Stomach smooth muscle (tissue), 2 donors: Measurements from ENCODE around the gene TWSG1.

Experiments used
- H3K27ac ChIP-seq: one replicate; pipeline ENCODE4 v1.7.0; 2013; ENCODE audit warnings: mild to moderate bottlenecking, low read length, inconsistent platforms
- H3K27me3 ChIP-seq, 2 donors: one replicate each; pipeline ENCODE4 v1.7.0; 2013; ENCODE audit warnings: low read length in 2 of 2; ENCODE audit not compliant: insufficient read depth in 2 of 2, control insufficient read depth in 1 of 2
- H3K36me3 ChIP-seq, 2 donors: one replicate each; pipeline ENCODE4 v1.7.0; 2013; ENCODE audit warnings: low read length in 2 of 2; ENCODE audit not compliant: control insufficient read depth in 2 of 2, insufficient read depth in 2 of 2
- H3K4me1 ChIP-seq: one replicate; pipeline ENCODE4 v1.7.0; 2013; ENCODE audit warnings: low read length; ENCODE audit not compliant: control insufficient read depth, insufficient read depth
- H3K4me3 ChIP-seq, 2 donors: one replicate each; pipeline ENCODE4 v1.7.0; 2013; ENCODE audit warnings: low read length in 2 of 2
- H3K9ac ChIP-seq, 2 donors: one replicate each; pipeline ENCODE4 v1.7.0; 2013; ENCODE audit warnings: low read length in 2 of 2, mild to moderate bottlenecking in 1 of 2
- H3K9me3 ChIP-seq, 2 donors: one replicate each; pipeline ENCODE4 v1.7.0; 2013; ENCODE audit warnings: low read length in 2 of 2; ENCODE audit not compliant: control insufficient read depth in 2 of 2
- donor health status: healthy.
- donor health status: Pancreatic carcinoma.

TWSG1 gene

GRCh38 chr18:9334329-9334972 is at the start of gene TWSG1:
TWSG1 (plus strand) TSS chr18:9334773; CDS start chr18:9337230, 2,457 bp downstream.
- Histone ChIP-seq H3K27ac (peak within 1 kb of the TSS; percentile 81), H3K4me1 (peaks cover 18% of the 10 kb centered on the region), H3K36me3 (peaks cover 7 to 10% of the 10 kb centered on the region in 2 donors), H3K9me3 (no peaks in the 10 kb centered on the region), H3K4me3 (peak within 1 kb of the TSS; percentile 90 to 93), H3K27me3 (no peaks in the 10 kb centered on the region), H3K9ac (peak within 1 kb of the TSS; percentile 81)

GRCh38 chr18:9285604-9286003 is 49.0 kb upstream of the TWSG1 start:
- H3K27ac ChIP-seq, result no peak overlapping the region
- no peak overlapping the region for H3K9ac ChIP-seq
- H3K9me3 ChIP-seq, result no peaks in the 10 kb centered on the region
- H3K4me1 ChIP-seq, result no peaks in the 10 kb centered on the region
- no peak overlapping the region for H3K4me3 ChIP-seq
- H3K36me3 ChIP-seq, result peaks cover 4 to 5% of the 10 kb centered on the region in 2 donors
- no peaks in the 10 kb centered on the region for H3K27me3 ChIP-seq

DNA sequence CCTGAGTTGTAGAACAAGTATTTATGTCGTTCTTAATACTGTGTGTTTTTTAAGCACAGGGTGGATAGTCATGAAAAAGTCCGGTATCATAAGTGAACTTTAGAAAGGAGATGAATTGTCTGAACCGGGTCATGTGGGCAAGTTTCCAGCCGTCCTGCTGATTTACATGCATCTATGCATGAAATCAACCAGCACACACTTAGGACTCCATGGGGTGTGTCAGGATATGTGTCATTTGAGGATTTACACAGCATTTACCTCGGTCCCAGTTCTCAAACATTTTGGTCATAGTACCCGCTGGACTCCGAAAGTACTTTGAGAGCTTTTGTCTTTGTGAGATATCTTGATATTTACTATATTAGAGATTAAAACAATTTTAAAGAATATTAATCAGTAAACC is 47.5 kb upstream of the TWSG1 start:
- Histone ChIP-seq H3K9me3 (no peaks in the 10 kb centered on the region), H3K27me3 (no peaks in the 10 kb centered on the region), H3K9ac (no peak overlapping the region), H3K36me3 (no peaks in the 10 kb centered on the region), H3K4me3 (no peak overlapping the region), H3K4me1 (no peaks in the 10 kb centered on the region), H3K27ac (no peak overlapping the region)

DNA sequence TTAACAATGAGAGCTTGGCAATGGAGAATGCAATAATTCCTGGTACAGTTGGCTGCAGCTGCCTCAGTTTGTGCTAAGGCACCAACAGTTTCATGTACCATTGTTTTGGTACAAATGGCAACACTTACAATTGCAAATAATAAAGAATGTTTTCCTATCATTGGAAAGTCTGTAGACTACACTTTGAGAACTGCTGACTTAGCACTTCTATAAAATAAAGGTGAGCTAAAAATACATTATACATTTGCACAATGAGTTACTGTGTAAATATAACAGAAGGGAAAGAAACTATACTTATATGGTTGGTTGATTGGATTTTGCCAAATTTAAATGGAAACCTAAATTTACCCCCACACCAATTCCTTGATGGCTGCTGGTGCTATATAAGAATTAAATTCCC is 44.9 kb upstream of the TWSG1 start:
- Histone ChIP-seq H3K27ac (no peak overlapping the region), H3K36me3 (no peaks in the 10 kb centered on the region), H3K4me1 (no peaks in the 10 kb centered on the region), H3K9me3 (peaks cover 0 to 8% of the 10 kb centered on the region in 2 donors), H3K27me3 (no peaks in the 10 kb centered on the region), H3K4me3 (no peak overlapping the region), H3K9ac (no peak overlapping the region)

- H3K27ac ChIP-seq, result no peak overlapping the region
- H3K36me3 ChIP-seq, result no peaks in the 10 kb centered on the region
- no peaks in the 10 kb centered on the region for H3K4me1 ChIP-seq
- H3K4me3 ChIP-seq, result no peak overlapping the region
- no peaks in the 10 kb centered on the region for H3K27me3 ChIP-seq
- H3K9ac ChIP-seq, result no peak overlapping the region
- H3K9me3 ChIP-seq, result peaks cover 0 to 8% of the 10 kb centered on the region in 2 donors
Measured at GRCh38 chr18:9290156-9290555, 44.4 kb upstream of the TWSG1 start.

GRCh38 chr18:9292047-9292446 is 42.5 kb upstream of the TWSG1 start:
- Histone ChIP-seq H3K36me3 (no peaks in the 10 kb centered on the region), H3K27ac (no peak overlapping the region), H3K4me1 (no peaks in the 10 kb centered on the region), H3K9me3 (peaks cover 0 to 8% of the 10 kb centered on the region in 2 donors), H3K9ac (no peak overlapping the region), H3K27me3 (no peaks in the 10 kb centered on the region), H3K4me3 (no peak overlapping the region)

- Histone ChIP-seq H3K9ac (no peak overlapping the region), H3K27ac (no peak overlapping the region), H3K9me3 (peaks cover 0 to 8% of the 10 kb centered on the region in 2 donors), H3K4me3 (no peak overlapping the region), H3K36me3 (no peaks in the 10 kb centered on the region), H3K27me3 (no peaks in the 10 kb centered on the region), H3K4me1 (no peaks in the 10 kb centered on the region)
Measured at GRCh38 chr18:9293948-9294347, 40.6 kb upstream of the TWSG1 start.

- no peaks in the 10 kb centered on the region for H3K4me1 ChIP-seq
- no peak overlapping the region for H3K4me3 ChIP-seq
- H3K9ac ChIP-seq, result no peak overlapping the region
- no peak overlapping the region for H3K27ac ChIP-seq
- H3K27me3 ChIP-seq, result no peaks in the 10 kb centered on the region
- peaks cover 0 to 8% of the 10 kb centered on the region in 2 donors for H3K9me3 ChIP-seq
- no peaks in the 10 kb centered on the region for H3K36me3 ChIP-seq
Measured at GRCh38 chr18:9296233-9297006, 38.2 kb upstream of the TWSG1 start.

DNA sequence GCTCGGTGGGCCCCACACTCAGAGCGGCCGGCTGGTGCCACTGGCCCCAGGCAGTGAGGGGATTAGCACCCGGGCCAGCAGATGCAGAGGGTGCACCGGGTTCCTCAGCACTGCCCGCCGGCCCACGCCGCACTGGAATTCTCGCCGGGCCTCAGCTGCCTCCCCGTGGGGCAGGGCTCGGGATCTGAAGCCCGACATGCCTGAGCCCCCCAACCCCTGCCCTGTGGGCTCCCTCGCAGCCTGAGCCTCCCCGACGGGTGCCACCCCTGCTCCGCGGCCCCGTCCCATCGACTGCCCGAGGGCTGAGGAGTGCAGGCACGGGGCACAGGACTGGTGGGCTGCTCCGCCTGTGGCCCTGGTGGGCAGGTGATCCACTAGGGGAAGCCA is 37.6 kb upstream of the TWSG1 start:
- Histone ChIP-seq H3K27me3 (no peaks in the 10 kb centered on the region), H3K36me3 (no peaks in the 10 kb centered on the region), H3K9me3 (peaks cover 0 to 8% of the 10 kb centered on the region in 2 donors)

GRCh38 chr18:9304388-9305070 is 30.0 kb upstream of the TWSG1 start:
- Histone ChIP-seq H3K27ac (no peak overlapping the region), H3K27me3 (no peaks in the 10 kb centered on the region), H3K4me1 (no peaks in the 10 kb centered on the region), H3K4me3 (no peak overlapping the region), H3K9me3 (no peaks in the 10 kb centered on the region), H3K9ac (no peak overlapping the region), H3K36me3 (no peaks in the 10 kb centered on the region)

More for the DNA sequence above, 37.6 kb upstream of the TWSG1 start:
- no peak overlapping the region for H3K4me3 ChIP-seq
- H3K4me1 ChIP-seq, result no peaks in the 10 kb centered on the region
- H3K27ac ChIP-seq, result no peak overlapping the region
- no peak overlapping the region for H3K9ac ChIP-seq
